ENCODE data around the gene WWC1. TPM values are rescaled to one million over a fixed set of nuclear protein-coding genes. Genes with fewer than 3 reads are reported as not detected.
"Not testable (repeated sequence)": the region's sequence is repeated elsewhere in the genome, so short reads cannot be mapped to it uniquely, and the experiment has no call there.

WWC1 gene
- polyA plus RNA-seq, 10 donors = 0.27 to 3.3 (median 1.2) TPM

GRCh38 chr5:168435340-168435739, 143.9 kb downstream of the WWC1 start:
- not testable (repeated sequence) for DNase-seq

GRCh38 chr5:168438349-168438748, 146.9 kb downstream of the WWC1 start:
- DNase-seq = no peak

GRCh38 chr5:168443533-168443932, 152.1 kb downstream of the WWC1 start:
- DNase-seq = no peak

GRCh38 chr5:168443950-168444700, 152.7 kb downstream of the WWC1 start:
- DNase-seq = no peak

GRCh38 chr5:168446983-168447619, 155.7 kb downstream of the WWC1 start:
- peak in 1 of 3 donors; percentile 40 for DNase-seq

GRCh38 chr5:168447808-168448207, 156.4 kb downstream of the WWC1 start:
- DNase-seq = peak in 1 of 3 donors; percentile 19

GRCh38 chr5:168449166-168449565, 157.7 kb downstream of the WWC1 start:
- no peak for DNase-seq

GRCh38 chr5:168451565-168451964, 160.1 kb downstream of the WWC1 start:
- no peak for DNase-seq

- DNase-seq = no peak
Measured at GRCh38 chr5:168455201-168455600, 163.8 kb downstream of the WWC1 start.

GRCh38 chr5:168457542-168457941, 166.1 kb downstream of the WWC1 start:
- no peak for DNase-seq

GRCh38 chr5:168460606-168461005, 169.2 kb downstream of the WWC1 start:
- no peak for DNase-seq

GRCh38 chr5:168463081-168463480, 171.6 kb downstream of the WWC1 start:
- DNase-seq = no peak

GRCh38 chr5:168464214-168464613, 172.8 kb downstream of the WWC1 start:
- DNase-seq = no peak

GRCh38 chr5:168464641-168465040, 173.2 kb downstream of the WWC1 start:
- DNase-seq = no peak

GRCh38 chr5:168467755-168468330, 176.4 kb downstream of the WWC1 start:
- DNase-seq = no peak

- peak in 1 of 3 donors; percentile 49 for DNase-seq
Measured at GRCh38 chr5:168468836-168469235, 177.4 kb downstream of the WWC1 start.

- DNase-seq = no peak
Measured at GRCh38 chr5:168469816-168470215, 178.4 kb downstream of the WWC1 start.

GRCh38 chr5:168471785-168472184, 180.3 kb downstream of the WWC1 start:
- DNase-seq = peak in 1 of 3 donors; percentile 42

GRCh38 chr5:168472329-168472728, 180.9 kb downstream of the WWC1 start:
- peak in 2 of 3 donors; percentile 19 to 88 for DNase-seq

GRCh38 chr5:168474319-168474718, 182.9 kb downstream of the WWC1 start:
- no peak for DNase-seq

- peak in 1 of 3 donors; percentile 37 for DNase-seq
Measured at GRCh38 chr5:168477060-168477459, 185.6 kb downstream of the WWC1 start.

GRCh38 chr5:168479166-168479565, 187.7 kb downstream of the WWC1 start:
- DNase-seq = no peak

GRCh38 chr5:168480601-168481000, 189.2 kb downstream of the WWC1 start:
- no peak for DNase-seq

All from muscle of back (tissue), 11 donors.